Measurements from ENCODE around the gene ACTL10.

ACTL10 gene

DNA sequence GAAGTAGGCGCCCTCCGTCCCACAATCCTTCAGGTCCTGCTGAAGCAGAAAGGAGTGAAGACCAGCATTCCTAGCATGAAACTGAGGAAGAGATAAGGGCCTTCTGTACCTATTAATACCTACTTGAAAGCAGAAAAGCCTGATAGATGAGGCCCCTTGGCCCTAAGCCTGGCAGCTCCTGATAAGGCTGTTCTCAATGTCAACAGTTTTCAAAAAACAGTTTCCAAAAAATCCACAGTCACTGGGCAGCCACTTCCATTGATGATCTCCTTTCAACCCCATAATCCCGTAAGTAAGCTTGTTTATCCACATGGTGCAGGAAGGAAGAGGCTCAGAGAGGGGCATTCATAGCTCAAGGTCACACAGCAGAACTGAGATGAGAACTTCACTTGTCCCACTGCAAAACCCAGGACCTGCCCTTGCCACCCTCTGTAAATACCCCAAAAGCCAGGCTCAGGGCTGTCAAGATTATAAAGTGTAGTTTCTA is 22.2 kb downstream of the ACTL10 start:
- TF ChIP-seq, protein P1, sequence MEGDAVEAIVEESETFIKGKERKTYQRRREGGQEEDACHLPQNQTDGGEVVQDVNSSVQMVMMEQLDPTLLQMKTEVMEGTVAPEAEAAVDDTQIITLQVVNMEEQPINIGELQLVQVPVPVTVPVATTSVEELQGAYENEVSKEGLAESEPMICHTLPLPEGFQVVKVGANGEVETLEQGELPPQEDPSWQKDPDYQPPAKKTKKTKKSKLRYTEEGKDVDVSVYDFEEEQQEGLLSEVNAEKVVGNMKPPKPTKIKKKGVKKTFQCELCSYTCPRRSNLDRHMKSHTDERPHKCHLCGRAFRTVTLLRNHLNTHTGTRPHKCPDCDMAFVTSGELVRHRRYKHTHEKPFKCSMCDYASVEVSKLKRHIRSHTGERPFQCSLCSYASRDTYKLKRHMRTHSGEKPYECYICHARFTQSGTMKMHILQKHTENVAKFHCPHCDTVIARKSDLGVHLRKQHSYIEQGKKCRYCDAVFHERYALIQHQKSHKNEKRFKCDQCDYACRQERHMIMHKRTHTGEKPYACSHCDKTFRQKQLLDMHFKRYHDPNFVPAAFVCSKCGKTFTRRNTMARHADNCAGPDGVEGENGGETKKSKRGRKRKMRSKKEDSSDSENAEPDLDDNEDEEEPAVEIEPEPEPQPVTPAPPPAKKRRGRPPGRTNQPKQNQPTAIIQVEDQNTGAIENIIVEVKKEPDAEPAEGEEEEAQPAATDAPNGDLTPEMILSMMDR (IDR thresholded peaks at IDR 0.05; ENCODE audit: control insufficient read depth, insufficient read depth, low read depth, low read length, missing control alignments), result no peak
- no peak for DNase-seq (ENCODE audit: low read depth)

DNA sequence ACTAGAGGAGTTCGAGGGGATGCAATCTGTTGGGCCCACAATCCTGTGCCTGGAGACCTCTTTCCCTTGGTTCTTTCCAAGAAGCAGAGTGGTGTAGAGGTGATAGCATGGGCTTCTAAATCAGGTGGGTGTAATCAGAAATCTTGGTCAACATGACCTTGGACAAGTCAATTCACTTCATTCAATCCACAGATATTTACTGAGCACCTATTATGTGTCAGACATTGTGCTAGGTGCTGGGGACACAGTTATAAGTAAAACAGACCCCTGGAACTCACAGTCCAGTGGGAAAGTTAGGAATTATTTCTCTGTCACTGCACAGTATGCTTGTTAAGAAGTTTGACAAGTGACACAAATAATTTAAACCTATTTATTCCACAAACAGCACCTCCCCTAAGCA is 22.8 kb downstream of the ACTL10 start:
- DNase-seq (ENCODE audit: low read depth), result no peak
- TF ChIP-seq, protein P1 (IDR thresholded peaks at IDR 0.05; ENCODE audit: control insufficient read depth, insufficient read depth, low read depth, low read length, missing control alignments), result no peak
- H3K4me3 ChIP-seq (ENCODE audit: control insufficient read depth, low read depth, low read length), result no peak overlapping the region

More for the DNA sequence above, 22.2 kb downstream of the ACTL10 start:
- H3K4me3 ChIP-seq (ENCODE audit: control insufficient read depth, low read depth, low read length), result no peak overlapping the region

DNA sequence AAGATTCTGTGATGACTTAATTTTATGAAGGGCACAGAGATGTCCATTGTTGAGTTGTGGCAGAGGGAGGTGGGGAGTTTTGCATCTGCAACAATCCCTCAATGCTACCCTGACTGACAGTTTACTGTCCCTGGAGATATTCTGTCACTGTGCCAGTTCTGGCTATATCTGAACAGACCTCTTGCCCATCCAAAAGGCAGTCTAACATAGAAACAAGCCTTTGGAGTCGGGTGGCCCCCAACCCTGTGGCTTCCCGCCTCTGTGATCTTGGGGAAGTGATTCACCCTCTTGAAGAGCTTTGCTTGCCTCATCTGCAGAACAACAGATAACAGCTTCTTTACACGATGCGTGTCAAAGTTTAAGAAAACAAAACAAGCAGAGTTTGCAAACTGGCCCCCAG is 23.2 kb downstream of the ACTL10 start:
- no peak for DNase-seq (ENCODE audit: low read depth)
- TF ChIP-seq, protein P1 (IDR thresholded peaks at IDR 0.05; ENCODE audit: control insufficient read depth, insufficient read depth, low read depth, low read length, missing control alignments), result no peak
- no peak overlapping the region for H3K4me3 ChIP-seq (ENCODE audit: control insufficient read depth, low read depth, low read length)

DNA sequence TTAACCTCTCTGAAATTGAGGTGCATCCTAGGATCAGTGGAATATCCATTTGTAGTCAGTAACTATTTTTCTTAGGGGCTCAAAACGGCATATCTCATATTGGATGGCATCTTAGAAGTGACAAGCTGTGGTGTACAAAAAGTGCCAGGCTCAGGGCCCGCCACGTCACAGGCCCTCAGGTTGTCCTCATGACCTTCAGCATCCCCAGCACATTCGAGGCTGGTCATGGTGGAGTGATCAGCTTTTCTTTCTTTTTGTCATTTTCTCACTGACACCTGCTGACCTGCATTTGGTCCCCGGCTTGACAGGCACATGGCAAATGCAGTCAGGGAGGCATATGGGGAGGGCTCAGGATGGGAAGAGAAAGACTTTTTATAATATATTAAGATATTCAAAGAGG is 26.5 kb downstream of the ACTL10 start:
- no peak overlapping the region for H3K4me3 ChIP-seq (ENCODE audit: control insufficient read depth, low read depth, low read length)
- no peak for DNase-seq (ENCODE audit: low read depth)
- TF ChIP-seq, protein P1 (IDR thresholded peaks at IDR 0.05; ENCODE audit: control insufficient read depth, insufficient read depth, low read depth, low read length, missing control alignments), result no peak

DNA sequence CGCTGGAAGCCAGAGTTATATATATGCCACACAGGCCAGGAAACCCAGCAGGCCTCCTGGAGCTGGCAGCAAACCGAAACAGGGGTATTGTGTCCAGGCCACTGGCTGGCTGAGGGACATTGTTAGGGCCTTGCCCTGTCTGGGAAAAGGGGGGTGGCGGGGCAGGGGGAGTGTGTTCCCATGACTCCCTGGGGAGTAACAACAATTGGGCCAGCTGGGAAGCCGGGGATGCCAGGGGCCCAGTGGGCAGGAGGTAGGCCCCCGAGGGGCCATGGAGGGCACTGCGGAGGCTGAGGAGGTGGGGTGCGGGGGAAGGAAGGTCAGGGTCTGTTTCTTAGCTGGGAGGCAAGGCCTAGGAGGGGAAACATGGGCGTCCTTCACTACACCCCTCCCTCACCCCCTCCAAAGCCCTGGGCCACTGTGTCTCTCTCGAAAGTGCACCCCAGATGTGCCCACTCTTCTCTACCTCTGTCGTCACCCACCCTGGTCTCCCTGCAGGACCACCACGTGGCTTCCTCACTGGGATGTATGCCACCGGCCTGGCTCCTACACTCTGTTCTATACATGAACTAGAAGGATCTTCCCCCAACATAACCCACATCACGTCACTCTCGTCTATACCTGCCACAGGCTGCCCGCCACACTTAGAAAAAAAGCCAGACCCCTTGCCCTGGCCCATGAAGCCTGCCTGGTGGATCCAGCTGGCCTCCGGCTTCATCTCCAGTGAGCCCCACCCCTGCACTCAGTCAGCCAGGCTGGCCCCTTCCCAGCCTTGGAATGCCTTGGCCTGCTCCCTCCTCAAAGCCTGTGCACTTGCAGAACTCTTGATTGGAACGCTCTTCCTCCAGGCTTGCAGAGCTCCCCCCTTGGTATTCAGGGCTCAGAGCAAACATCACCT is 27.2 kb downstream of the ACTL10 start:
- no peak overlapping the region for H3K4me3 ChIP-seq (ENCODE audit: control insufficient read depth, low read depth, low read length)
- TF ChIP-seq, protein P1 (IDR thresholded peaks at IDR 0.05; ENCODE audit: control insufficient read depth, insufficient read depth, low read depth, low read length, missing control alignments), result no peak
- no peak for DNase-seq (ENCODE audit: low read depth)

DNA sequence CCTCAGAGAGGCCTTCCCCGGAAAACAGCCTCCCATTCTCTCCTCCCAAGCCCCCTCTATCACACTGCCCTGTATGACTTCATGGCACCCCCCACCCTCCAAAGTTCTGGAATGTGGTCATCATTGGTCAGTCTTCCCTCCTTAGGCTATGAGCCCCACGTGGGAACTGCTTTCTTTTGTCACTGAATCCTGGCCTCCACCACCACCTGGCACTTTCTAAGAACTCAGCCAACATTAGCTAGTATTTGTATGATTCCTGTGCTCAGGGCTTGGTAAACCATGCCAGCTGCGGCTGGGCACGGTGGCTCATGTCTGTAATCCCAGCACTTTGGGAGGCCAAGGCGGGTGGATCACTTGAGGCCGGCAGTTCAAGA is 27.9 kb downstream of the ACTL10 start:
- H3K4me3 ChIP-seq (ENCODE audit: control insufficient read depth, low read depth, low read length), result no peak overlapping the region

More for the DNA sequence above, 27.9 kb downstream of the ACTL10 start:
- TF ChIP-seq, protein P1 (IDR thresholded peaks at IDR 0.05; ENCODE audit: control insufficient read depth, insufficient read depth, low read depth, low read length, missing control alignments), result no peak
- DNase-seq (ENCODE audit: low read depth), result no peak
